A673 (cell line): ENCODE results near the gene FGFR4. TPM values are rescaled to one million over a fixed set of nuclear protein-coding genes. Genes with fewer than 3 reads are reported as not detected.

ENCODE experiments used
- BruUV-seq: library from RNA; stranded (reverse); fragments of 400-500 nt; replicated peaks from 2 replicates; lab custom pipeline; 2021; lab: Mats Ljungman, UMichigan
- CTCF ChIA-PET: fragments of 300-600 bp; sonication (Branson Sonifier 250); formaldehyde crosslinking; loops from one replicate; lab custom pipeline; 2022; ENCODE audit warnings: antibody characterized with exemption; lab: Charles Lee
- POLR2A ChIA-PET: fragments of 300-600 bp; sonication (Branson Sonifier 250); formaldehyde crosslinking; loops from one replicate; lab custom pipeline; 2022; ENCODE audit warnings: antibody characterized with exemption; ENCODE audit not compliant: low non-redundant PET; lab: Charles Lee
- DNase-seq: peaks from one replicate; pipeline ENCODE4 v3.0.0-alpha.2; 2015; ENCODE audit warnings: low spot score
- H3K27ac ChIP-seq: fragments of 200-600 bp; sonication (generic); 2 replicates; pipeline ENCODE4 v1.5.1; 2016; ENCODE audit warnings: mixed run types, low read depth, mild to moderate bottlenecking, mixed read lengths, antibody characterized with exemption, low read length; ENCODE audit not compliant: poor library complexity, severe bottlenecking
- H3K27me3 ChIP-seq: fragments of 200-600 bp; sonication (generic); replicated peaks from 2 replicates; pipeline ENCODE4 v1.6.1; 2017; ENCODE audit warnings: mixed run types, low read depth, mild to moderate bottlenecking, mixed read lengths, antibody characterized with exemption, low read length; ENCODE audit not compliant: insufficient read depth, poor library complexity
- H3K36me3 ChIP-seq: fragments of 200-600 bp; sonication (generic); 2 replicates; pipeline ENCODE4 v1.6.1; 2016; ENCODE audit warnings: mixed run types, mild to moderate bottlenecking, mixed read lengths, antibody characterized with exemption, low read length; ENCODE audit not compliant: insufficient read depth, poor library complexity, severe bottlenecking
- H3K4me1 ChIP-seq: fragments of 200-600 bp; sonication (generic); 2 replicates; pipeline ENCODE4 v1.6.1; 2017; ENCODE audit warnings: mixed run types, mild to moderate bottlenecking, mixed read lengths, antibody characterized with exemption, low read length; ENCODE audit not compliant: insufficient read depth, poor library complexity, severe bottlenecking
- H3K4me3 ChIP-seq: fragments of 200-600 bp; sonication (generic); 2 replicates; pipeline ENCODE4 v1.5.1; 2016; ENCODE audit warnings: low read depth, mixed run types, mild to moderate bottlenecking, mixed read lengths, low read length; ENCODE audit not compliant: poor library complexity, severe bottlenecking
- H3K9me3 ChIP-seq: fragments of 200-600 bp; sonication (generic); 2 replicates; pipeline ENCODE4 v1.6.1; 2016; ENCODE audit warnings: mixed run types, low read depth, mild to moderate bottlenecking, mixed read lengths, antibody characterized with exemption, low read length; ENCODE audit not compliant: poor library complexity, severe bottlenecking
- EZH2 ChIP-seq: fragments of 200-600 bp; sonication (generic); IDR thresholded peaks from 2 replicates; pipeline ENCODE4 v1.6.1; 2017; ENCODE audit warnings: borderline replicate concordance, low read depth, mild to moderate bottlenecking, mixed read lengths, antibody characterized with exemption, low read length; ENCODE audit not compliant: poor library complexity, severe bottlenecking
- intact Hi-C: fragments of 100-400 bp; cut with micrococcal nuclease; formaldehyde crosslinking; loops from one replicate; pipeline ENCODE4 v1.10.0; 2022; ENCODE audit not compliant: unreplicated experiment
- total RNA-seq: library from RNA; stranded (reverse); gene quantifications from 2 replicates; pipeline ENCODE4 v1.2.3, GENCODE V29; 2021
- TF ChIP-seq, protein P1 (sequence below): fragments of 300-800, 200-600 bp; sonication (generic); conservative IDR thresholded peaks from 2 replicates; pipeline ENCODE4 v1.5.1; 2017; ENCODE audit warnings: low read depth, mild to moderate bottlenecking, antibody characterized with exemption, low read length, moderate library complexity, mixed read lengths

FGFR4 gene
- total RNA-seq, 1 experiment from 2014 or later, result 17.2 TPM

DNA sequence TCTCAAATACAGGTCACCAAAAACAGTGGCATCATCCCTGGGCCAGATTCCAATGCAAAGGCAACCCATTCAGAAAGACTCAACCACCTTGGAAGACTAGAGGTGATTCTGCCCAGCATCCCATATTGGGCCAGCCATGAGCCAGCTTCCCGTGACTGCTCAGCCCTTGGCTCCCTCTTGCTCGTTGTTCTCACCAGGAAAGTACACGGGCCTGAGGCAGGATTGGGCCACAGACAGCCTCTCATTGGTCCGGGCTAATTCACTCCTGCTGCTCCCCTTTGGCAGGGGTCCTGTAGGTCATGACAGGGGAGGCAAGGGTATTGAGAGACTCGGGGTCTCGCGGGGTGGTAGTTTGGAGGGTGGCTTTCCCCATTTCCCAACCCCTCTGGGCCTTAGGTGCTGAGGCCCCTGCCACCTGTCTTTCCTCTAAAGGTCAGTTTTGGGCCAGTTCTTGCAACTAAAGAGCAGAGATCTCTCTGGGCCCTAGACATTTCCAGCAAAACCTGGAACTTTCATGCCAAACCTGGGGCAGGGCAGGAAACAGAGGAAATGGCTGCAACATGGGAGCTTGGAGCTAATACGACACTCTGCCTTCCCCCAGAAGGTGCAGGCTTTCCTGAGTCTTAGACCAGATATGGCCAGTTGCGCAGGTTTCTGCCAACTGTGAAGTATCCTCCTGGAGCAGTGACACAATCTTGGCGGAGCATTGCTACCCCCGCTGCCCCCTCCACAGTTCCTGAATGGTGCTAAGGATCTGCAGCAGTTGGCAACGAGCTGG is 22.0 kb upstream of the FGFR4 start:
- Histone ChIP-seq H3K27me3 (no peaks in the 10 kb centered on the region), H3K27ac (no peak overlapping the region), H3K4me3 (no peak overlapping the region), H3K36me3 (peaks cover 8% of the 10 kb centered on the region), H3K9me3 (no peaks in the 10 kb centered on the region), H3K4me1 (no peaks in the 10 kb centered on the region)
- CTCF ChIA-PET, result no interaction called here
- POLR2A ChIA-PET, result no interaction called here
- DNase-seq, result no peak
- intact Hi-C loops, result no loop called here
- BruUV-seq, result no TSS peak
- TF ChIP-seq, protein P1, sequence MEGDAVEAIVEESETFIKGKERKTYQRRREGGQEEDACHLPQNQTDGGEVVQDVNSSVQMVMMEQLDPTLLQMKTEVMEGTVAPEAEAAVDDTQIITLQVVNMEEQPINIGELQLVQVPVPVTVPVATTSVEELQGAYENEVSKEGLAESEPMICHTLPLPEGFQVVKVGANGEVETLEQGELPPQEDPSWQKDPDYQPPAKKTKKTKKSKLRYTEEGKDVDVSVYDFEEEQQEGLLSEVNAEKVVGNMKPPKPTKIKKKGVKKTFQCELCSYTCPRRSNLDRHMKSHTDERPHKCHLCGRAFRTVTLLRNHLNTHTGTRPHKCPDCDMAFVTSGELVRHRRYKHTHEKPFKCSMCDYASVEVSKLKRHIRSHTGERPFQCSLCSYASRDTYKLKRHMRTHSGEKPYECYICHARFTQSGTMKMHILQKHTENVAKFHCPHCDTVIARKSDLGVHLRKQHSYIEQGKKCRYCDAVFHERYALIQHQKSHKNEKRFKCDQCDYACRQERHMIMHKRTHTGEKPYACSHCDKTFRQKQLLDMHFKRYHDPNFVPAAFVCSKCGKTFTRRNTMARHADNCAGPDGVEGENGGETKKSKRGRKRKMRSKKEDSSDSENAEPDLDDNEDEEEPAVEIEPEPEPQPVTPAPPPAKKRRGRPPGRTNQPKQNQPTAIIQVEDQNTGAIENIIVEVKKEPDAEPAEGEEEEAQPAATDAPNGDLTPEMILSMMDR, result no peak

DNA sequence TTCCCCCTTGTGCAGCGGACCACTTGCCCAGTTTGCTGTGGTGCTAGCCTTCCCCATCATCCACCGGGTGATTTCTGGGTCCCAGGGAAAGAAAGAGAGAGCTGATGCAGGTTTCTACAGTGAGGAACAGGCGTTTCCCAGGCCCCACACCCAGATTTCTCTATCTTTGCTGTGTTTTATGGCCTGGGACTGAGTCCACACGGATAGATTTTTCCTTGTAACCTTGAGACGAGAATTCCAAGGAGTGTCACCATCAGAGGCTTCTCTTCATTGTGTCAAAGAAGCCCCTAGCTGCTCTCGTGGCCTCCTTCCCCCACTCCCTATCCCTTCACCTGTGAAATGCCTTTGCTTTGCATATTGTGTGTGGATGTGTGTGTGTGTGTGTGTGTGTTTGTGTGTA is 21.2 kb upstream of the FGFR4 start:
- CTCF ChIA-PET, result no interaction called here
- no peak overlapping the region for H3K4me3 ChIP-seq
- H3K27ac ChIP-seq, result no peak overlapping the region
- peaks cover 8% of the 10 kb centered on the region for H3K36me3 ChIP-seq
- BruUV-seq, result no TSS peak
- intact Hi-C loops, result no loop called here
- no peak for DNase-seq
- no peaks in the 10 kb centered on the region for H3K9me3 ChIP-seq
- no peaks in the 10 kb centered on the region for H3K27me3 ChIP-seq
- H3K4me1 ChIP-seq, result no peaks in the 10 kb centered on the region
- no peak for TF ChIP-seq EZH2
- TF ChIP-seq, protein P1, result no peak
- POLR2A ChIA-PET, result no interaction called here

DNA sequence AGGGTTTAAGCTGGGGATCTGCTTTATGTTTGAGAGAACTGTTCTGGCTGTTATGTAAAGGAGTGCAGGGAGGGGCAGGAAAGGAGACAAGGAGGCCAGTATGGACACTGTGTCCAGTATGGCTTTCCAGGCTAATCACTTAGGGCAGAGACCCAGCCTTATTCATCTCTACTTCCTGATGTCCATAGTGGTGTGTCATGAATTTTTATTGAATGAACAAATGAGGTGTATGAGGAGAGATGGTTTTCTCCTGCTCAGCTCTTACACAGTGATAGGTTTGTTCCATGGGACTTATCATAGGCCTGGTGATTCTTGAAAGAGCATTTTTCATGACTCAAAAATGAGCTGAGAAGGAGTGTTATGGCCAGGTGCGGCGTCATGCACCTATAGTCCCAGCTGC is 20.5 kb upstream of the FGFR4 start:
- no peaks in the 10 kb centered on the region for H3K9me3 ChIP-seq
- intact Hi-C loops, result no loop called here
- POLR2A ChIA-PET, result no interaction called here
- CTCF ChIA-PET, result no interaction called here
- no peaks in the 10 kb centered on the region for H3K27me3 ChIP-seq
- H3K4me1 ChIP-seq, result no peaks in the 10 kb centered on the region
- no peak overlapping the region for H3K27ac ChIP-seq
- H3K36me3 ChIP-seq, result peaks cover 8% of the 10 kb centered on the region
- no TSS peak for BruUV-seq
- no peak for DNase-seq
- TF ChIP-seq, protein P1, result no peak
- no peak for TF ChIP-seq EZH2
- no peak overlapping the region for H3K4me3 ChIP-seq
